Activated B cell treated with CpG ODN at 0.5 μM for 24 hours (primary cell): ENCODE data around the gene CHEK1. TPM values are rescaled to one million over a fixed set of nuclear protein-coding genes. Genes with fewer than 3 reads are reported as not detected.

ENCODE experiments used
- ATAC-seq: fragments of 200-7000 bp; cut with Tn5 transposase; one replicate; pipeline ENCODE4 v1.10.0; 2021; ENCODE audit warnings: low read depth, mild to moderate bottlenecking, moderate library complexity
- CTCF ChIA-PET: fragments of 350-600 bp; sonication (Branson Sonifier 250); formaldehyde crosslinking; loops from one replicate; lab custom pipeline; 2021; ENCODE audit warnings: antibody characterized with exemption; lab: Charles Lee
- POLR2A ChIA-PET: fragments of 350-600 bp; sonication (Branson Sonifier 250); formaldehyde crosslinking; loops from one replicate; lab custom pipeline; 2021; ENCODE audit warnings: antibody characterized with exemption; lab: Charles Lee
- DNase-seq: peaks from one replicate; pipeline ENCODE4 v3.0.0; 2022
- H3K27ac Mint-ChIP-seq: one replicate; pipeline ENCODE4 v1.8.0; 2020; ENCODE audit warnings: mixed read lengths
- H3K27me3 Mint-ChIP-seq: one replicate; pipeline ENCODE4 v1.8.0; 2021; ENCODE audit warnings: mixed read lengths
- H3K36me3 Mint-ChIP-seq: one replicate; pipeline ENCODE4 v1.8.0; 2021; ENCODE audit warnings: low read depth, mixed read lengths
- H3K4me1 Mint-ChIP-seq: one replicate; pipeline ENCODE4 v1.8.0; 2021; ENCODE audit warnings: mixed read lengths
- H3K4me3 Mint-ChIP-seq: one replicate; pipeline ENCODE4 v1.8.0; 2020; ENCODE audit warnings: mild to moderate bottlenecking, mixed read lengths
- H3K9me3 Mint-ChIP-seq: one replicate; pipeline ENCODE4 v1.8.0; 2020; ENCODE audit warnings: mixed read lengths
- intact Hi-C: fragments of 100-400 bp; cut with micrococcal nuclease; formaldehyde crosslinking; loops from one replicate; pipeline ENCODE4 v1.15.1; 2024
- total RNA-seq: library from RNA; stranded (reverse); gene quantifications from 2 replicates; pipeline ENCODE4 v1.2.3, GENCODE V29; 2022
- TF ChIP-seq, protein P1 (sequence below): fragments of 200-600 bp; IDR thresholded peaks from one replicate; pipeline ENCODE4 v1.8.0; 2022; ENCODE audit warnings: antibody characterized with exemption, mild to moderate bottlenecking

The CHEK1 gene
- total RNA-seq, 1 donor from 2014 or later, result 9.6 TPM

DNA sequence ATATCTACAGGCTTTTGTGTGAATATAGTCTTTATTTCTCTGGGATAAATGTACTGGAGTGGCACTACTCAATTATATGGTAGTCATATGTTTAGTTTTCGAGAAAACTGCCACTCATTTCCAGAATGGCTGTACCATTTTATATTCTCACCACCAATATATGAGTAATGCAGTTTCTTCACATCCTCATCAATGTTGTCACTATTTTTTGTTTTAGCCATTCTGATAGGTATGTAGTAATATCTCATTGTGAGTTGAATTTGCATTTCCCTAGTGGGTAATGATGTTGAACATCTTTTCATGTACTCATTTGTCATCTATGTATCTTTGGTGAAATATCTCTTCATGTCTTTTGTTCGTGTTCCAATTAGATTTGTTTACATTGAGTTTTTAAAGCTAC, 37.7 kb downstream of the CHEK1 start:
- TF ChIP-seq, protein P1, sequence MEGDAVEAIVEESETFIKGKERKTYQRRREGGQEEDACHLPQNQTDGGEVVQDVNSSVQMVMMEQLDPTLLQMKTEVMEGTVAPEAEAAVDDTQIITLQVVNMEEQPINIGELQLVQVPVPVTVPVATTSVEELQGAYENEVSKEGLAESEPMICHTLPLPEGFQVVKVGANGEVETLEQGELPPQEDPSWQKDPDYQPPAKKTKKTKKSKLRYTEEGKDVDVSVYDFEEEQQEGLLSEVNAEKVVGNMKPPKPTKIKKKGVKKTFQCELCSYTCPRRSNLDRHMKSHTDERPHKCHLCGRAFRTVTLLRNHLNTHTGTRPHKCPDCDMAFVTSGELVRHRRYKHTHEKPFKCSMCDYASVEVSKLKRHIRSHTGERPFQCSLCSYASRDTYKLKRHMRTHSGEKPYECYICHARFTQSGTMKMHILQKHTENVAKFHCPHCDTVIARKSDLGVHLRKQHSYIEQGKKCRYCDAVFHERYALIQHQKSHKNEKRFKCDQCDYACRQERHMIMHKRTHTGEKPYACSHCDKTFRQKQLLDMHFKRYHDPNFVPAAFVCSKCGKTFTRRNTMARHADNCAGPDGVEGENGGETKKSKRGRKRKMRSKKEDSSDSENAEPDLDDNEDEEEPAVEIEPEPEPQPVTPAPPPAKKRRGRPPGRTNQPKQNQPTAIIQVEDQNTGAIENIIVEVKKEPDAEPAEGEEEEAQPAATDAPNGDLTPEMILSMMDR, result no peak
- H3K4me3 Mint-ChIP-seq, result no peak overlapping the region
- H3K27ac Mint-ChIP-seq, result no peak overlapping the region
- POLR2A ChIA-PET, result no interaction called here
- CTCF ChIA-PET, result no interaction called here
- intact Hi-C loops, result no loop called here
- no peaks in the 10 kb centered on the region for H3K4me1 Mint-ChIP-seq
- no peak for DNase-seq
- no peaks in the 10 kb centered on the region for H3K27me3 Mint-ChIP-seq
- peaks cover 13% of the 10 kb centered on the region for H3K9me3 Mint-ChIP-seq
- no peak for ATAC-seq
- no peaks in the 10 kb centered on the region for H3K36me3 Mint-ChIP-seq

DNA sequence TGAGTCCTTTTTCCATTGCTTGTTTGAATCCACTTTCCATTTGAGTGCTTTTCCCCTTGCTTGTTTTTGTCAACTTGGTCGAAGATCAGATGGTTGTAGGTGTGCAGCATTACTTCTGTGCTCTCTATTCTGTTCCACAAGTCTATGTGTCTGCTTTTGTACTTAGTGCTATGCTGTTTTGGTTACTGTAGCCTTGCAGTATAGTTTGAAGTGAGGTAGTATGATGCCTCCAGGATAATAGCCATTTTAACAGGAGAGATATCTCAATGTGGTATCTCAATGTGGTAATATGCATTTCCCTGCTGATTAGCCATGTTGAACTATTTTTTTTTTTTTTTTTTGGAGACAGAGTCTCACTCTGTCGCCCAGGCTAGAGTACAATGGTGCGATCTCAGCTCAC, 38.9 kb downstream of the CHEK1 start:
- no peak overlapping the region for H3K27ac Mint-ChIP-seq
- H3K27me3 Mint-ChIP-seq, result no peaks in the 10 kb centered on the region
- DNase-seq (no peak), ATAC-seq (no peak)
- CTCF ChIA-PET, result no interaction called here
- TF ChIP-seq, protein P1, result no peak
- H3K4me1 Mint-ChIP-seq, result no peaks in the 10 kb centered on the region
- H3K4me3 Mint-ChIP-seq, result no peak overlapping the region
- POLR2A ChIA-PET, result no interaction called here
- peaks cover 13% of the 10 kb centered on the region for H3K9me3 Mint-ChIP-seq
- H3K36me3 Mint-ChIP-seq, result no peaks in the 10 kb centered on the region
- intact Hi-C loops, result no loop called here

DNA sequence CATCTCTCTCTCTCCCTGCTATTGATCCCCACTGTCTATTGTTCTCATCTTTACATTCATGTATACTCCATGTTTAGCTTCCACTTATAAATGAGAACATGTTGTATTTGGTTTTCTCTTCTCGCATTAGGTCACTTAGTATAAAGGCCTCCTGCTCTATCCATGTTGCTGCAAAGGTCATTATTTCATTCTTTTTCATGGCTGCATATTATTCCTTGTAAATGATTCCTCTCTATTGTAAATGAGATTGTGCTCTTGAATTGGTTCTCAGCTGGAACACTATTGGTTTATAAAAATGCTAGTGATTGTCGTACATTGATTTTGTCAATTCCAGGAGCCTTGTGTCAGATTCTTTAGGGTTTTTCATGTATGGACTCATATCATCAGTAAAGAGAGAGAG, 42.2 kb downstream of the CHEK1 start:
- Mint-ChIP-seq H3K9me3 (peaks cover 13% of the 10 kb centered on the region), H3K27me3 (no peaks in the 10 kb centered on the region), H3K36me3 (no peaks in the 10 kb centered on the region), H3K4me3 (no peak overlapping the region), H3K4me1 (no peaks in the 10 kb centered on the region), H3K27ac (no peak overlapping the region)
- no peak for DNase-seq
- intact Hi-C loops, result no loop called here
- TF ChIP-seq, protein P1, result no peak
- no peak for ATAC-seq
- POLR2A ChIA-PET, result no interaction called here
- CTCF ChIA-PET, result no interaction called here

DNA sequence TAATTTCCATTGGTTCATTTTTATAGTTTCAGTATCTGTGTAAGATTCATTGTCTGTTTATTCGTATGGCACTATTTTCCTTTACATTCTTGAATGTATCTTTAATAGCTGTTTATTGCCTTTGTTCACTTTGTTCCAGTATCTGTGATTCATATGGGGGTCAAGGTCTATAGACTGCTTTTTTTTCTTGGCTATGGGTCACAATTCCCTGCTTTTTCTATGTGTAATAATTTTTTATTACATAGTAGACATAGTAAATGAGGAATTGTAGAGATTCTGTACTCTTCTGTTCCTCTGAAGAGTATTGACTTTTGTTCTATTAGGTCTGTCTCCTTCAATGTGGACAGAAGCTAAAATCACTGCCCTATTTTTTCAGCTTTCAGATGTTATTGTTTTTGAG, 45.2 kb downstream of the CHEK1 start:
- ATAC-seq, result no peak
- no peaks in the 10 kb centered on the region for H3K4me1 Mint-ChIP-seq
- no peaks in the 10 kb centered on the region for H3K36me3 Mint-ChIP-seq
- H3K9me3 Mint-ChIP-seq, result peaks cover 11% of the 10 kb centered on the region
- intact Hi-C loops, result no loop called here
- ChIA-PET POLR2A (no interaction called here), CTCF (no interaction called here)
- no peaks in the 10 kb centered on the region for H3K27me3 Mint-ChIP-seq
- no peak overlapping the region for H3K4me3 Mint-ChIP-seq
- DNase-seq, result no peak
- TF ChIP-seq, protein P1, result no peak
- H3K27ac Mint-ChIP-seq, result no peak overlapping the region

DNA sequence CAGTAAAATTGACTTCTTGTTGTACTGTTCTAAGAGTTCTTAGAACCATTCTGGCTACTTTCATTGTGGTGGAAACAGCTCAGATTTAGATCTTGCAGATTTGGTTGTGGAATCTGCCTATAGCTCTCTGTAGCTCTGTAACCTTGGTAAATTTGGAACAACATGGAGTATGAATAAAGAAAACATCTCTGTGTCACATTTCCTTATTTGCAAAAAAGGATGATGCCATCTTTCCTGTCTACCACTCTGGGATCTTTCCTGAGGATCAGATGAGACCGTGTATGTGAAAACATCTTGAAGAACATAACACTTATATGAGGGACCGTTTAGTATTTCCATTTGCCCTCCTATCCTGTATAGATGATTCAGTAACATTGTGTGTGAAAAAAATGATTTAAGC, 46.6 kb downstream of the CHEK1 start:
- DNase-seq (no peak), ATAC-seq (no peak)
- Mint-ChIP-seq H3K27me3 (no peaks in the 10 kb centered on the region), H3K27ac (no peak overlapping the region), H3K9me3 (peaks cover 6% of the 10 kb centered on the region), H3K36me3 (no peaks in the 10 kb centered on the region), H3K4me3 (no peak overlapping the region), H3K4me1 (no peaks in the 10 kb centered on the region)
- ChIA-PET POLR2A (no interaction called here), CTCF (no interaction called here)
- TF ChIP-seq, protein P1, result no peak
- intact Hi-C loops, result no loop called here
